ENCODE results near the gene FAM78A.

GRCh38 chr9:131307974-131308373 is 31.7 kb upstream of the FAM78A start:
- TF ChIP-seq CTCF (IDR thresholded peaks at IDR 0.05 in 8 of 11, conservative IDR thresholded peaks at IDR 0.05 in 3 of 11), result no peak
- TF ChIP-seq POLR2A (IDR thresholded peaks at IDR 0.05), result no peak

Measured in spleen (tissue), 7 donors.